ENCODE results near the gene IL17B. TPM values are rescaled to one million over a fixed set of nuclear protein-coding genes. Genes with fewer than 3 reads are reported as not detected.

The IL17B gene
- total and polyA plus RNA-seq, 2 of the 8 experiments (the other 6 are each of a cell fraction or from before 2014, with no cell fraction given), result 0.18 TPM; not detected in 1

GRCh38 chr5:149423794-149424268, 44.7 kb upstream of the IL17B start:
- CTCF ChIA-PET (ENCODE audit: partially characterized antibody), result interaction anchor here (0.9 to 8.7 kb wide), 17 partner anchors 10 to 195 kb away, joined by 3 to 133 read pairs (median 6); partner anchors contain the start of gene IL17B
- TF ChIP-seq SRF (IDR thresholded peaks at IDR 0.05; ENCODE audit: low read depth, low read length), result peak; percentile 93
- TF ChIP-seq YY1 (IDR thresholded peaks at IDR 0.05; ENCODE audit: low read depth, low read length), result no peak
- H3K9ac ChIP-seq (replicated peaks in 1 of 4; ENCODE audit: extremely low read depth in 1 of 4, low read depth in 3 of 4, low read length in 3 of 4), result no peak overlapping the region; a peak in 2 of 7 replicates

More at GRCh38 chr5:149423794-149424268, 44.7 kb upstream of the IL17B start:
- no peak overlapping the region; the same call in 1 of the 2 replicates for H4K8ac ChIP-seq (ENCODE audit: extremely low read depth, insufficient read depth, low read length)
- H3K4ac ChIP-seq (replicated peaks; ENCODE audit: insufficient read length, low read depth, low read length), result no peak overlapping the region
- H4K5ac ChIP-seq (ENCODE audit: insufficient read length, low read depth, low read length), result no peak overlapping the region
- peak overlapping the region; percentile 44; the same call in 1 of the 2 replicates for H2BK5ac ChIP-seq (ENCODE audit: low read depth, low read length)
- H2BK20ac ChIP-seq (ENCODE audit: low read length), result peak overlapping the region; percentile 80; the same call in 1 of the 2 replicates
- no peak for FAIRE-seq
- H3K4me2 ChIP-seq (ENCODE audit: insufficient read depth in 1 of 2, low read depth in 2 of 2, low read length in 2 of 2), result no peak overlapping the region; a peak in 1 of 4 replicates
- H3K18ac ChIP-seq (ENCODE audit: extremely low read depth, low read length), result peak overlapping the region; percentile 87
- H3K4me1 ChIP-seq (replicated peaks in 1 of 4; ENCODE audit: control insufficient read depth in 3 of 4, insufficient read depth in 4 of 4, low read length in 3 of 4), result peaks cover 10 to 29% (median 21%) of the 10 kb centered on the region in 4 experiments; a peak in 6 of 7 replicates
- H3K27me3 ChIP-seq (replicated peaks in 1 of 4; ENCODE audit: control insufficient read depth in 3 of 4, extremely low read depth in 1 of 4, insufficient read depth in 3 of 4, low read length in 3 of 4), result no peaks in the 10 kb centered on the region
- H3K23me2 ChIP-seq (ENCODE audit: low read depth, low read length), result no peaks in the 10 kb centered on the region
- no peak overlapping the region for H2AFZ ChIP-seq (ENCODE audit: low read length)
- H4K20me1 ChIP-seq (replicated peaks in 1 of 2; ENCODE audit: control insufficient read depth in 1 of 2, insufficient read depth in 2 of 2, low read length in 2 of 2), result no peaks in the 10 kb centered on the region
- no peak overlapping the region for H3K4me3 ChIP-seq (ENCODE audit: extremely low read depth in 1 of 4, insufficient read depth in 2 of 4, low read depth in 3 of 4, low read length in 4 of 4)
- 82% methylated on average over 7 of the region's 7 CpGs; no CpG with 5 or more reads in 1 of the 2 experiments for WGBS, 2 experiments (ENCODE audit: extremely low coverage in 1 of 2, insufficient coverage in 1 of 2, insufficient read length in 1 of 2, insufficient replicate concordance in 2 of 2, low coverage in 1 of 2, low lambda C conversion rate in 2 of 2, missing lambda C conversion rate in 1 of 2)
- H3K56ac ChIP-seq (replicated peaks; ENCODE audit: insufficient read length, low read depth, low read length), result no peak overlapping the region
- no peaks in the 10 kb centered on the region for H3K79me2 ChIP-seq (ENCODE audit: control insufficient read depth in 1 of 2, insufficient read depth in 2 of 2, low read length in 2 of 2)
- no peaks in the 10 kb centered on the region for H3K36me3 ChIP-seq (ENCODE audit: control insufficient read depth in 2 of 4, insufficient read depth in 4 of 4, low read length in 3 of 4)
- H2BK15ac ChIP-seq (ENCODE audit: low read length), result peak overlapping the region; percentile 72; the same call in 1 of the 2 replicates
- H3K79me1 ChIP-seq (ENCODE audit: low read depth, low read length), result no peaks in the 10 kb centered on the region
- H3K23ac ChIP-seq (ENCODE audit: insufficient read length), result no peak overlapping the region
- POLR2A ChIA-PET (ENCODE audit: partially characterized antibody), result interaction anchor here (0.9 to 1.8 kb wide), 6 partner anchors 9 to 57 kb away, joined by 3 to 4 read pairs (median 4); no protein-coding TSS in a partner anchor
- H2BK120ac ChIP-seq (replicated peaks; ENCODE audit: low read depth, low read length), result peak overlapping the region; percentile 11
- no peak overlapping the region for H3K14ac ChIP-seq (ENCODE audit: insufficient read length)
- no peak for DNase-seq (ENCODE audit: low read depth in 1 of 2, low spot score in 2 of 2)
- no peaks in the 10 kb centered on the region for H3K9me3 ChIP-seq (ENCODE audit: insufficient read depth in 2 of 2, low read depth in 1 of 2, low read length in 1 of 2)
- peak overlapping the region; percentile 84; the same call in 1 of the 2 replicates for H2BK12ac ChIP-seq (ENCODE audit: low read depth, low read length)
- peak overlapping the region; percentile 59 for H4K91ac ChIP-seq (replicated peaks; ENCODE audit: insufficient read length, low read length)
- H2AK5ac ChIP-seq (ENCODE audit: low read depth, low read length), result no peak overlapping the region
- peak overlapping the region; percentile 37; the same call in 1 of the 2 replicates for H3K27ac ChIP-seq (ENCODE audit: low read depth, low read length)

Measured in H1 (cell line).